ENCODE data around the gene ETV7. TPM values are rescaled to one million over a fixed set of nuclear protein-coding genes. Genes with fewer than 3 reads are reported as not detected.

The ETV7 gene
- total RNA-seq, 2 donors from 2014 or later: 0.47 to 0.63 TPM

Other genes starting within 250 kb of the ETV7 start
- gene BRPF3, start 190.9 kb downstream of the ETV7 start, total RNA-seq: 10 to 100 TPM; 23.5 to 23.7 TPM
- not detected for gene PNPLA1, start 117.6 kb downstream of the ETV7 start, total RNA-seq
- gene BNIP5, start 50.8 kb downstream of the ETV7 start, total RNA-seq: not detected
- gene PXT1, start 55.2 kb upstream of the ETV7 start, total RNA-seq: under 1 TPM in 1 of 2 donors, not detected in 1; 0.26 TPM
- gene KCTD20, start 55.3 kb upstream of the ETV7 start, total RNA-seq: 10 to 100 TPM; 26.7 to 33.7 TPM
- 10 to 100 TPM; 20.8 to 27.4 TPM for gene STK38, start 159.8 kb upstream of the ETV7 start, total RNA-seq
- gene SRSF3, start 206.7 kb upstream of the ETV7 start, total RNA-seq: 100 to 1,000 TPM; 128 to 201 TPM

Measured in left cardiac atrium (tissue), 2 donors.